Gastrocnemius medialis (tissue), 4 donors: ENCODE results near the gene LINC00305.

Experiments
- CTCF ChIP-seq, 5 experiments: fragments of 450-650 bp in 3 of 5; fragments of 200-600 bp in 2 of 5; sonication (generic) in 2 of 5; IDR thresholded peaks in 4 of 5; conservative IDR thresholded peaks in 1 of 5; 1 replicate in 4 of 5; 2 replicates in 1 of 5; pipeline ENCODE4 v1.5.1; 2016 to 2019; ENCODE audit warnings: antibody characterized with exemption in 5 of 5, mild to moderate bottlenecking in 3 of 5, moderate library complexity in 3 of 5
- POLR2A ChIP-seq, 2 donors: fragments of 450-650 bp; IDR thresholded peaks; one replicate each; pipeline ENCODE4 v1.6.1; 2017; ENCODE audit warnings: antibody characterized with exemption in 2 of 2, mild to moderate bottlenecking in 2 of 2, moderate library complexity in 2 of 2

GRCh38 chr18:64032312-64032711 lies 116.6 kb downstream of the LINC00305 start:
- TF ChIP-seq CTCF (IDR thresholded peaks at IDR 0.05 in 4 of 5, conservative IDR thresholded peaks at IDR 0.05 in 1 of 5) (no peak), POLR2A (IDR thresholded peaks at IDR 0.05) (no peak)
